Sigmoid colon (tissue), 7 donors: ENCODE results near the gene EML4. TPM values are rescaled to one million over a fixed set of nuclear protein-coding genes. Genes with fewer than 3 reads are reported as not detected.

Experiments
- DNase-seq: peaks from one replicate; pipeline ENCODE4 v3.0.0-alpha.2; 2019
- H3K27ac ChIP-seq, 4 donors: fragments of 200-600 bp; sonication (generic); one replicate each; pipeline ENCODE4 v1.5.1; 2016 to 2019; ENCODE audit warnings: mild to moderate bottlenecking in 1 of 4
- H3K27me3 ChIP-seq, 3 donors: fragments of 200-600 bp; sonication (generic); one replicate each; pipeline ENCODE4 v1.5.1; 2019; ENCODE audit warnings: mild to moderate bottlenecking in 1 of 3
- H3K36me3 ChIP-seq, 4 donors: fragments of 200-600 bp; sonication (generic); one replicate each; pipeline ENCODE4 v1.5.1; 2016 to 2019
- H3K4me1 ChIP-seq, 4 donors: fragments of 200-600 bp; sonication (generic); one replicate each; pipeline ENCODE4 v1.5.1; 2017 to 2019
- H3K4me3 ChIP-seq, 4 donors: fragments of 200-600 bp; sonication (generic); one replicate each; pipeline ENCODE4 v1.5.1; 2017 to 2019; ENCODE audit warnings: mild to moderate bottlenecking in 2 of 4, moderate library complexity in 1 of 4
- H3K9me3 ChIP-seq, 4 donors: fragments of 200-600 bp in 3 of 4; sonication (generic) in 3 of 4; one replicate each; pipeline versions ENCODE4 v1.5.1 to v1.6.1; 2013 to 2019
- CTCF ChIP-seq, 4 experiments: fragments of 450-650 bp in 3 of 4; fragments of 200-600 bp in 1 of 4; IDR thresholded peaks; one replicate each; pipeline ENCODE4 v1.5.1; 2016 to 2019; ENCODE audit warnings: antibody characterized with exemption in 4 of 4, mild to moderate bottlenecking in 3 of 4, moderate library complexity in 2 of 4
- EP300 ChIP-seq, 4 donors: sonication (generic); formaldehyde crosslinking; IDR thresholded peaks; one replicate each; pipeline ENCODE4 v1.6.1; 2017; ENCODE audit warnings: antibody characterized with exemption in 4 of 4
- POLR2A ChIP-seq, 2 donors: fragments of 450-650 bp; IDR thresholded peaks; one replicate each; pipeline ENCODE4 v1.6.1; 2016; ENCODE audit warnings: antibody characterized with exemption in 2 of 2, mild to moderate bottlenecking in 2 of 2, moderate library complexity in 2 of 2
- POLR2AphosphoS5 ChIP-seq, 4 donors: sonication (generic); formaldehyde crosslinking; IDR thresholded peaks; one replicate each; pipeline ENCODE4 v1.6.1; 2017; ENCODE audit warnings: antibody characterized with exemption in 4 of 4
- WGBS, 2 donors: extraction: QIAGEN DNeasy Blood & Tissue Kit; methylation state at CpG; one replicate each; pipeline ENCODE4 v1.1.7; 2013; 5-methylcytosine and 5-hydroxymethylcytosine counted together
- intact Hi-C: fragments of 100-400 bp; cut with DNase I; formaldehyde crosslinking; loops from one replicate; pipeline ENCODE4 v1.15.1; 2023
- polyA plus RNA-seq, 3 donors: library from polyadenylated mRNA; stranded (reverse); fragments of 200-250 nt; gene quantifications; one replicate each; pipeline ENCODE4 v1.2.3, GENCODE V29; 2013
- total RNA-seq, 4 donors: library from RNA; depleted of rRNA; stranded (reverse); fragments of >200 nt; gene quantifications; one replicate each; pipeline ENCODE4 v1.1.0, GENCODE V29; 2016
- donor health status: healthy with polysubstance abuse.
- donor health status: Bipolar disorder and iron deficiency.
- donor health status: healthy.

EML4 gene
- total and polyA plus RNA-seq, 7 donors: 16.1 to 27.8 (median 17.8) TPM

- no peaks in the 10 kb centered on the region for H3K4me1 ChIP-seq
- intact Hi-C loops: no loop called here
- H3K4me3 ChIP-seq: no peak overlapping the region
- no peak overlapping the region for H3K27ac ChIP-seq
- peaks cover 0 to 36% (median 2%) of the 10 kb centered on the region in 4 donors for H3K36me3 ChIP-seq
- no peaks in the 10 kb centered on the region for H3K9me3 ChIP-seq
- H3K27me3 ChIP-seq: no peaks in the 10 kb centered on the region
- 98 to 99% methylated on average over 4 of the region's 4 CpGs for WGBS, 2 donors
- no peak for DNase-seq
- no peak for TF ChIP-seq POLR2A (IDR thresholded peaks at IDR 0.05)
- no peak for TF ChIP-seq EP300 (IDR thresholded peaks at IDR 0.05)
- TF ChIP-seq CTCF (IDR thresholded peaks at IDR 0.05): no peak
- no peak for TF ChIP-seq POLR2AphosphoS5 (IDR thresholded peaks at IDR 0.05)
Measured at GRCh38 chr2:42324244-42324643, 155.1 kb downstream of the EML4 start.

GRCh38 chr2:42324949-42325348 is 155.8 kb downstream of the EML4 start:
- 86 to 94% methylated on average over 2 of the region's 2 CpGs for WGBS, 2 donors
- Histone ChIP-seq H3K27me3 (no peaks in the 10 kb centered on the region), H3K4me1 (no peaks in the 10 kb centered on the region), H3K27ac (no peak overlapping the region), H3K4me3 (no peak overlapping the region), H3K36me3 (peaks cover 0 to 42% (median 4%) of the 10 kb centered on the region in 4 donors), H3K9me3 (no peaks in the 10 kb centered on the region)
- intact Hi-C loops: no loop called here
- no peak for DNase-seq
- no peak for TF ChIP-seq EP300 (IDR thresholded peaks at IDR 0.05)
- no peak for TF ChIP-seq POLR2A (IDR thresholded peaks at IDR 0.05)

DNA sequence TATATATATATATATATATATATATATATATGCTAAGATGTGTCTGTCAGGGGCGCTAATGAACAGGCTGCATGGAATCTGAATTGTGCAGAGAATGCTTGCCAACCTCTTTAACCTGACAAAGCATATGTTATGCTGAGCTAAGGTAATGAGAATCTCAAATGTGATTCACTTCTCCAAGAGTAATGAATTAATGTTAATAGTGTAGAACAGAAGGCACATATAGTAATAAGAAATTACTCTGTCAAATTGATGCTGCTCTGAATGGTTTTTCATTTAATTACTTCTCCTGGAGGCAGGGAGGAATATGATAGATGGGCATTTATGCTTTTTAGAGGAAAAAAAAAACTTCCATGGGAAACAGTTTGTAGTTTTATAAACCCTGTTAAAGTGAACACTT is 156.5 kb downstream of the EML4 start:
- H3K9me3 ChIP-seq: no peaks in the 10 kb centered on the region
- no peak overlapping the region for H3K4me3 ChIP-seq
- H3K27ac ChIP-seq: no peak overlapping the region
- intact Hi-C loops: no loop called here
- TF ChIP-seq POLR2A (IDR thresholded peaks at IDR 0.05): no peak
- no peak for TF ChIP-seq CTCF (IDR thresholded peaks at IDR 0.05)
- TF ChIP-seq EP300 (IDR thresholded peaks at IDR 0.05): no peak
- no peak for TF ChIP-seq POLR2AphosphoS5 (IDR thresholded peaks at IDR 0.05)
- no peaks in the 10 kb centered on the region for H3K27me3 ChIP-seq
- WGBS, 2 donors: 97 to 98% methylated on average over 1 of the region's 1 CpG
- H3K4me1 ChIP-seq: no peaks in the 10 kb centered on the region
- H3K36me3 ChIP-seq: peaks cover 0 to 42% (median 4%) of the 10 kb centered on the region in 4 donors
- DNase-seq: no peak

- H3K9me3 ChIP-seq: no peaks in the 10 kb centered on the region
- TF ChIP-seq EP300 (IDR thresholded peaks at IDR 0.05) (no peak), CTCF (IDR thresholded peaks at IDR 0.05) (no peak), POLR2AphosphoS5 (IDR thresholded peaks at IDR 0.05) (no peak), POLR2A (IDR thresholded peaks at IDR 0.05) (no peak)
Measured at GRCh38 chr2:42327125-42327524, 158.0 kb downstream of the EML4 start.

GRCh38 chr2:42328148-42328833 is 159.1 kb downstream of the EML4 start:
- Histone ChIP-seq H3K4me1 (no peaks in the 10 kb centered on the region), H3K27ac (no peak overlapping the region), H3K36me3 (peaks cover 0 to 62% (median 7%) of the 10 kb centered on the region in 4 donors), H3K27me3 (no peaks in the 10 kb centered on the region), H3K9me3 (no peaks in the 10 kb centered on the region), H3K4me3 (no peak overlapping the region)
- WGBS, 2 donors: 77 to 78% methylated on average over 3 of the region's 3 CpGs
- DNase-seq: no peak
- no peak for TF ChIP-seq POLR2A (IDR thresholded peaks at IDR 0.05)
- peak in 2 of 4 experiments; percentile 12 to 32 for TF ChIP-seq CTCF (IDR thresholded peaks at IDR 0.05)
- intact Hi-C loops: no loop called here

More at GRCh38 chr2:42327125-42327524, 158.0 kb downstream of the EML4 start:
- intact Hi-C loops: no loop called here
- Histone ChIP-seq H3K4me3 (no peak overlapping the region), H3K36me3 (peaks cover 0 to 50% (median 6%) of the 10 kb centered on the region in 4 donors), H3K27me3 (no peaks in the 10 kb centered on the region), H3K4me1 (no peaks in the 10 kb centered on the region), H3K27ac (no peak overlapping the region)
- WGBS, 2 donors: 44 to 69% methylated on average over 4 of the region's 4 CpGs
- DNase-seq: no peak
